Measurements from ENCODE around the gene TEAD4. TPM values are rescaled to one million over a fixed set of nuclear protein-coding genes. Genes with fewer than 3 reads are reported as not detected.

Gene TEAD4
- total RNA-seq, 1 donor from 2014 or later, result 120 TPM

DNA sequence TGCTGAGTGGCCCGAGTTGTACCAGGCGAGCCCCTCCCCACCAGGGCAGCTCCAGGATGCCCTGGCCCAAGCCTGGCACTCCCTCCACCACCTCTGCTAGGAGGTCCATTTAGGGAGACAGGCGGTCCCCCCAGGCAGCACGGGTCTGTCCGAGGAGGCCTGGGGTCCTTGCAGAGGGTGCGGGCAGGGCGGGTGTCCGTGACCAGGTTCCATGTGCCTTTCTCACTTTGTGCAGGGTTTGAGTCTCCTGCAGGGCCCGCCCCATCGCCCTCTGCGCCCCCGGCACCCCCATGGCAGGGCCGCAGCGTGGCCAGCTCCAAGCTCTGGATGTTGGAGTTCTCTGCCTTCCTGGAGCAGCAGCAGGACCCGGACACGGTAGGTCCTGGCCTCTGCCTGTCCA is 61.2 kb downstream of the TEAD4 start:
- Mint-ChIP-seq H3K4me3 (ENCODE audit: unreplicated experiment) (peak overlapping the region; percentile 77), H3K27ac (ENCODE audit: unreplicated experiment) (peak overlapping the region; percentile 93), H3K9me3 (ENCODE audit: unreplicated experiment) (no peaks in the 10 kb centered on the region), H3K36me3 (ENCODE audit: low read depth, unreplicated experiment) (peaks cover 46% of the 10 kb centered on the region), H3K4me1 (ENCODE audit: unreplicated experiment) (peaks cover 26% of the 10 kb centered on the region), H3K27me3 (ENCODE audit: unreplicated experiment) (peaks cover 10% of the 10 kb centered on the region)
- no peak for DNase-seq (ENCODE audit: low spot score)
- TF ChIP-seq, protein P1, sequence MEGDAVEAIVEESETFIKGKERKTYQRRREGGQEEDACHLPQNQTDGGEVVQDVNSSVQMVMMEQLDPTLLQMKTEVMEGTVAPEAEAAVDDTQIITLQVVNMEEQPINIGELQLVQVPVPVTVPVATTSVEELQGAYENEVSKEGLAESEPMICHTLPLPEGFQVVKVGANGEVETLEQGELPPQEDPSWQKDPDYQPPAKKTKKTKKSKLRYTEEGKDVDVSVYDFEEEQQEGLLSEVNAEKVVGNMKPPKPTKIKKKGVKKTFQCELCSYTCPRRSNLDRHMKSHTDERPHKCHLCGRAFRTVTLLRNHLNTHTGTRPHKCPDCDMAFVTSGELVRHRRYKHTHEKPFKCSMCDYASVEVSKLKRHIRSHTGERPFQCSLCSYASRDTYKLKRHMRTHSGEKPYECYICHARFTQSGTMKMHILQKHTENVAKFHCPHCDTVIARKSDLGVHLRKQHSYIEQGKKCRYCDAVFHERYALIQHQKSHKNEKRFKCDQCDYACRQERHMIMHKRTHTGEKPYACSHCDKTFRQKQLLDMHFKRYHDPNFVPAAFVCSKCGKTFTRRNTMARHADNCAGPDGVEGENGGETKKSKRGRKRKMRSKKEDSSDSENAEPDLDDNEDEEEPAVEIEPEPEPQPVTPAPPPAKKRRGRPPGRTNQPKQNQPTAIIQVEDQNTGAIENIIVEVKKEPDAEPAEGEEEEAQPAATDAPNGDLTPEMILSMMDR (IDR thresholded peaks at IDR 0.05; ENCODE audit: unreplicated experiment), result no peak

DNA sequence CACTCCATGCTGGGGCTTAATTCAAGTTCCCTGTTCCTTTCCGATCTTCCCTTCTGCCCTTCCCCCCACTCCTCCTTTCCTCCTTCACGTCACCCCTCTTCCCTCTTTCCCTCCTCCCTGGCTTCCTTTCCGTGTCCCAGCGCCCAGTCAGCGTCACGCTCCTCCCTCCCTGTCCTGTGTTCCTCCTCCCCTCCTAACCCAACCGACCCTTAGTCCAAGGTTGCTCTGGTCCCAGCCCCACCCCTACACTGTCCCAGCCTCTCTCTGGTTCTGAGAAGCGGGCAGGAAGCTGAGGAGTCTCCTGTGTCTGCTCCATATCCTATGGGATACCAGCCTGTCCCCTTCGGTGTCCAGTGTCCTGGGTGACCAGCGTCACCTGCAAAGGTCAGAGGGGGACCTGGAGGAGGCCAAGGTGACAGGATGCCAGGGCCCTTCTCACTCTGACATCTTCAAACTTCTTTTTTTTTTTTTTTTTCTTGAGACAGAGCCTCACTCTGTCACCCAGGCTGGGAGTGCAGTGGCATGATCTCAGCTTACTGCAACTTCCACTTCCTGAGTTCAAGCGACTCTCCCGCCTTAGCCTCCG is 61.7 kb downstream of the TEAD4 start:
- no peak for DNase-seq (ENCODE audit: low spot score)
- Mint-ChIP-seq H3K9me3 (ENCODE audit: unreplicated experiment) (no peaks in the 10 kb centered on the region), H3K4me3 (ENCODE audit: unreplicated experiment) (peak overlapping the region; percentile 77), H3K36me3 (ENCODE audit: low read depth, unreplicated experiment) (peaks cover 44% of the 10 kb centered on the region), H3K27me3 (ENCODE audit: unreplicated experiment) (peaks cover 10% of the 10 kb centered on the region), H3K4me1 (ENCODE audit: unreplicated experiment) (peaks cover 26% of the 10 kb centered on the region), H3K27ac (ENCODE audit: unreplicated experiment) (peak overlapping the region; percentile 81)
- TF ChIP-seq, protein P1 (IDR thresholded peaks at IDR 0.05; ENCODE audit: unreplicated experiment), result no peak

DNA sequence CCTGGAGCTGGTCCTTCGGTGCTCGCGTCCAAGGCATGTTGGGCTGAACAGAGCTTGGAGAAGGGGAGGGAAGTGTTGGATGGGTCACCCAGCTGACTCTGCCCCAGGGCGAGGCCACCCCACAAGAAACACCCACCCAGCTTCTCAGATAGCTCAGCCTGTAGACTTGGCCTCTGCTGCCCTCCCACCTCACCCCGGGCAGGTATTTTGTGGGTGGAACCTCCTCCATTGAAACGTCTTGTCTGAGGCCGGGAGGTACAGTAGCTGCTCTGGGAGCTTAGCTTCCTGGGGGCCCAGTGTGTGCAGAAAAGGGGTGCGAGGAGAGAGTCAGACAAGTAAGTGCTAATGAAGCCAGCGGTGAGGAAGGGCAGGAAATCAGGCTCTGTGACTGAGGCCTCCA is 63.2 kb downstream of the TEAD4 start:
- Mint-ChIP-seq H3K36me3 (ENCODE audit: low read depth, unreplicated experiment) (peaks cover 49% of the 10 kb centered on the region), H3K27me3 (ENCODE audit: unreplicated experiment) (peaks cover 13% of the 10 kb centered on the region), H3K4me1 (ENCODE audit: unreplicated experiment) (peaks cover 24% of the 10 kb centered on the region), H3K27ac (ENCODE audit: unreplicated experiment) (peak overlapping the region; percentile 51), H3K9me3 (ENCODE audit: unreplicated experiment) (no peaks in the 10 kb centered on the region), H3K4me3 (ENCODE audit: unreplicated experiment) (no peak overlapping the region)
- TF ChIP-seq, protein P1 (IDR thresholded peaks at IDR 0.05; ENCODE audit: unreplicated experiment), result no peak
- DNase-seq (ENCODE audit: low spot score), result no peak

DNA sequence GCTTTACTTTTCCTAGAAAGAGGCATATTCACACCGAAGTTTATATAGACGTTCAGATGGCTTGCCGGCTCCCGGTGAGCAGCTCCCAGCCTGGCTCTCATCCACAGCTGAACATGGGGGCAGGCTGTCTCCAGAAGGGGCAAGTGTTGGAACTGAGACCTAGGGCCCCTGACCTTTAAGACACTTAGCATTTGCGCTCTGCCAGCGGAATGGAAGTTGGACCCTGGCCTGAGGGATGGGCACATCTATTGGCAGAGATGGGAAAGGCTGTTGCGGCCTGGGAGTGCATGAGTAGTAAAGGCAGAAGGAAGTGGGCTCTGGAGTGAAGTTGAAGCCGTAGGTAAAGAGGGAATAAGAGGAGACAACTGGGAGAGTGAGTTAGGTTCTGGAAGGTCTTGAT is 63.8 kb downstream of the TEAD4 start:
- no peak overlapping the region for H3K4me3 Mint-ChIP-seq (ENCODE audit: unreplicated experiment)
- TF ChIP-seq, protein P1 (IDR thresholded peaks at IDR 0.05; ENCODE audit: unreplicated experiment), result no peak
- H3K36me3 Mint-ChIP-seq (ENCODE audit: low read depth, unreplicated experiment), result peaks cover 49% of the 10 kb centered on the region
- H3K9me3 Mint-ChIP-seq (ENCODE audit: unreplicated experiment), result no peaks in the 10 kb centered on the region
- H3K4me1 Mint-ChIP-seq (ENCODE audit: unreplicated experiment), result peaks cover 24% of the 10 kb centered on the region
- no peak for DNase-seq (ENCODE audit: low spot score)
- peak overlapping the region; percentile 70 for H3K27ac Mint-ChIP-seq (ENCODE audit: unreplicated experiment)
- peaks cover 13% of the 10 kb centered on the region for H3K27me3 Mint-ChIP-seq (ENCODE audit: unreplicated experiment)

DNA sequence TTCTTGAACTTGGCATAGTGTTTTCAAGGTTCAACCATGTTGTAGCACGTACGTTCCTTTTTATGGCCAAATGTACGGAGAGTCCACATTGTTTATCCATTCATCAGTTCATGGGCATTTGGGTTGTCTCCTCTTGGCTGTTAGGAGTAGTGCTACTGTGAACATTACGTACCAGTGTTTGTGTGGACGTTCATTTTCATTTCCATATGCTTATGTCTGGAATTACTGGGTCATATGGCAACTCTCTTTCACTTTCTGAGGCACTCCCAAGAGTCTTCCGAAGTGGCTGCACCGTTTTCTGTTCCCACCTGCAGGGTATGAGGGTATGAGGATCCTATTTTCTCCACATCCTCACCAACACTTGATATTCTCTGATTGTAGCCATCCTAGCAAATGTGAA is 68.9 kb downstream of the TEAD4 start:
- H3K27ac Mint-ChIP-seq (ENCODE audit: unreplicated experiment), result no peak overlapping the region
- H3K27me3 Mint-ChIP-seq (ENCODE audit: unreplicated experiment), result peaks cover 11% of the 10 kb centered on the region
- peaks cover 37% of the 10 kb centered on the region for H3K36me3 Mint-ChIP-seq (ENCODE audit: low read depth, unreplicated experiment)
- DNase-seq (ENCODE audit: low spot score), result no peak
- no peak overlapping the region for H3K4me3 Mint-ChIP-seq (ENCODE audit: unreplicated experiment)
- H3K9me3 Mint-ChIP-seq (ENCODE audit: unreplicated experiment), result no peaks in the 10 kb centered on the region
- TF ChIP-seq, protein P1 (IDR thresholded peaks at IDR 0.05; ENCODE audit: unreplicated experiment), result no peak
- H3K4me1 Mint-ChIP-seq (ENCODE audit: unreplicated experiment), result peaks cover 30% of the 10 kb centered on the region
